ENCODE data around the gene SLC7A10.

Gene SLC7A10

GRCh38 chr19:33241530-33242101 lies 16.0 kb upstream of the SLC7A10 start:
- Histone ChIP-seq H3K27me3 (ENCODE audit: insufficient read depth, low read length) (no peaks in the 10 kb centered on the region), H3K4me1 (ENCODE audit: insufficient read depth, low read length, severe bottlenecking) (no peaks in the 10 kb centered on the region), H4K20me1 (ENCODE audit: insufficient read depth, low read length) (no peaks in the 10 kb centered on the region), H2AFZ (ENCODE audit: low read length) (no peak overlapping the region), H3K4me2 (ENCODE audit: low read length) (no peak overlapping the region), H3K79me2 (ENCODE audit: insufficient read depth, low read length) (no peaks in the 10 kb centered on the region), H3K9me3 (ENCODE audit: low read length) (peaks cover 5% of the 10 kb centered on the region; the same call in 1 of the 2 replicates), H3K36me3 (ENCODE audit: insufficient read depth, low read length) (no peaks in the 10 kb centered on the region), H3K4me3 (ENCODE audit: low read depth, low read length, poor library complexity, severe bottlenecking) (no peak overlapping the region), H3F3A (ENCODE audit: insufficient read depth, low read length) (no peaks in the 10 kb centered on the region), H3K9ac (ENCODE audit: low read length) (no peak overlapping the region), H3K9me2 (ENCODE audit: low read depth, low read length) (no peaks in the 10 kb centered on the region), H3K27ac (ENCODE audit: low read depth, low read length, poor library complexity, severe bottlenecking) (no peak overlapping the region)
- peak; percentile 67 for TF ChIP-seq CTCF (IDR thresholded peaks at IDR 0.05; ENCODE audit: low read length)
- no peak for TF ChIP-seq EZH2 (IDR thresholded peaks at IDR 0.05; ENCODE audit: borderline replicate concordance, low read length)

- Histone ChIP-seq H3K4me1 (ENCODE audit: insufficient read depth, low read length, severe bottlenecking) (no peaks in the 10 kb centered on the region), H3K9me2 (ENCODE audit: low read depth, low read length) (no peaks in the 10 kb centered on the region), H3K27me3 (ENCODE audit: insufficient read depth, low read length) (no peaks in the 10 kb centered on the region), H3F3A (ENCODE audit: insufficient read depth, low read length) (no peaks in the 10 kb centered on the region), H2AFZ (ENCODE audit: low read length) (no peak overlapping the region), H3K4me3 (ENCODE audit: low read depth, low read length, poor library complexity, severe bottlenecking) (no peak overlapping the region), H3K9me3 (ENCODE audit: low read length) (peaks cover 5% of the 10 kb centered on the region; the same call in 1 of the 2 replicates), H3K4me2 (ENCODE audit: low read length) (no peak overlapping the region), H3K79me2 (ENCODE audit: insufficient read depth, low read length) (no peaks in the 10 kb centered on the region), H4K20me1 (ENCODE audit: insufficient read depth, low read length) (no peaks in the 10 kb centered on the region), H3K9ac (ENCODE audit: low read length) (no peak overlapping the region), H3K27ac (ENCODE audit: low read depth, low read length, poor library complexity, severe bottlenecking) (no peak overlapping the region), H3K36me3 (ENCODE audit: insufficient read depth, low read length) (no peaks in the 10 kb centered on the region)
- no peak for TF ChIP-seq CTCF (IDR thresholded peaks at IDR 0.05; ENCODE audit: low read length)
- no peak for TF ChIP-seq EZH2 (IDR thresholded peaks at IDR 0.05; ENCODE audit: borderline replicate concordance, low read length)
Measured at GRCh38 chr19:33241091-33241529, 15.5 kb upstream of the SLC7A10 start.

GRCh38 chr19:33240181-33240771 lies 14.6 kb upstream of the SLC7A10 start:
- Histone ChIP-seq H3K4me1 (ENCODE audit: insufficient read depth, low read length, severe bottlenecking) (no peaks in the 10 kb centered on the region), H3K9me3 (ENCODE audit: low read length) (no peaks in the 10 kb centered on the region), H3K4me3 (ENCODE audit: low read depth, low read length, poor library complexity, severe bottlenecking) (no peak overlapping the region), H3F3A (ENCODE audit: insufficient read depth, low read length) (no peaks in the 10 kb centered on the region), H4K20me1 (ENCODE audit: insufficient read depth, low read length) (no peaks in the 10 kb centered on the region), H3K36me3 (ENCODE audit: insufficient read depth, low read length) (no peaks in the 10 kb centered on the region), H3K4me2 (ENCODE audit: low read length) (no peak overlapping the region), H3K9ac (ENCODE audit: low read length) (no peak overlapping the region), H2AFZ (ENCODE audit: low read length) (no peak overlapping the region), H3K9me2 (ENCODE audit: low read depth, low read length) (no peaks in the 10 kb centered on the region), H3K79me2 (ENCODE audit: insufficient read depth, low read length) (no peaks in the 10 kb centered on the region), H3K27me3 (ENCODE audit: insufficient read depth, low read length) (no peaks in the 10 kb centered on the region), H3K27ac (ENCODE audit: low read depth, low read length, poor library complexity, severe bottlenecking) (no peak overlapping the region)
- TF ChIP-seq EZH2 (IDR thresholded peaks at IDR 0.05; ENCODE audit: borderline replicate concordance, low read length) = no peak
- TF ChIP-seq CTCF (IDR thresholded peaks at IDR 0.05; ENCODE audit: low read length) = no peak

All from OCI-LY1 (cell line).